ENCODE data around the gene SOAT1. TPM values are rescaled to one million over a fixed set of nuclear protein-coding genes. Genes with fewer than 3 reads are reported as not detected.

The SOAT1 gene
- polyA plus RNA-seq, 1 of the 3 experiments (the other 2 are of a cell fraction): 8.1 TPM

- POLR2A ChIA-PET: no interaction called here
- Histone ChIP-seq H3K36me3 (replicated peaks in 1 of 2; ENCODE audit: control insufficient read depth in 1 of 2, insufficient read depth in 2 of 2, low read length in 1 of 2) (peaks cover 8 to 27% of the 10 kb centered on the region in 2 experiments), H2AFZ (ENCODE audit: low read depth) (no peak overlapping the region), H3K9ac (no peak overlapping the region), H3K4me1 (ENCODE audit: control insufficient read depth in 1 of 2, insufficient read depth in 2 of 2, low read depth in 1 of 2, low read length in 1 of 2) (no peaks in the 10 kb centered on the region; a peak in 1 of 4 replicates), H3F3A (replicated peaks; ENCODE audit: insufficient read depth) (no peaks in the 10 kb centered on the region), H3K9me2 (no peaks in the 10 kb centered on the region), H3K9me3 (no peaks in the 10 kb centered on the region), H3K27me3 (ENCODE audit: insufficient read depth) (no peaks in the 10 kb centered on the region), H3K79me2 (ENCODE audit: insufficient read depth) (peaks cover 9% of the 10 kb centered on the region; the same call in 1 of the 2 replicates), H3K4me2 (no peak overlapping the region), H3K4me3 (ENCODE audit: low read depth in 2 of 2, low read length in 1 of 2) (no peak overlapping the region), H3K27ac (ENCODE audit: low read depth in 2 of 2, low read length in 1 of 2) (no peak overlapping the region), H4K20me1 (ENCODE audit: insufficient read depth) (no peaks in the 10 kb centered on the region)
- CTCF ChIA-PET: no interaction called here
- no peak for TF ChIP-seq GATA2 (CRISPR knock-in tag; IDR thresholded peaks at IDR 0.05)
- TF ChIP-seq RFX5 (IDR thresholded peaks at IDR 0.05; ENCODE audit: low read length): no peak
- TF ChIP-seq FOXJ3 (CRISPR knock-in tag; IDR thresholded peaks at IDR 0.05): no peak
- no peak for TF ChIP-seq MXI1 (IDR thresholded peaks at IDR 0.05; ENCODE audit: low read depth, low read length)
- no peak for TF ChIP-seq RXRA (IDR thresholded peaks at IDR 0.05; ENCODE audit: borderline replicate concordance, low read depth)
- TF ChIP-seq CHD2 (IDR thresholded peaks at IDR 0.05; ENCODE audit: low read length, partially characterized antibody): no peak
- TF ChIP-seq SMC3 (IDR thresholded peaks at IDR 0.05; ENCODE audit: low read depth, low read length): no peak
- TF ChIP-seq YY1 (IDR thresholded peaks at IDR 0.05; ENCODE audit: low read depth): no peak
- no peak for TF ChIP-seq GABPA (IDR thresholded peaks at IDR 0.05; ENCODE audit: low read depth)
- no peak for TF ChIP-seq CTCF (IDR thresholded peaks at IDR 0.05)
- no peak for TF ChIP-seq POLR2AphosphoS5 (IDR thresholded peaks at IDR 0.05; ENCODE audit: low read depth, low read length)
- no peak for DNase-seq
- 87% methylated on average over 3 of the region's 3 CpGs for WGBS (ENCODE audit: low lambda C conversion rate)
These were observed 34.1 kb downstream of the SOAT1 start for GRCh38 chr1:179327679-179328078.

- H3K27ac ChIP-seq (ENCODE audit: low read depth in 2 of 2, low read length in 1 of 2): no peak overlapping the region
- H3F3A ChIP-seq (replicated peaks; ENCODE audit: insufficient read depth): no peaks in the 10 kb centered on the region
- ChIA-PET CTCF (interaction anchor here (1.2 kb wide), 1 partner anchor 209 kb away, joined by 3 read pairs; no protein-coding TSS in a partner anchor), POLR2A (no interaction called here)
- H3K9me2 ChIP-seq: no peaks in the 10 kb centered on the region
- DNase-seq: no peak
- no peak for TF ChIP-seq GABPA (IDR thresholded peaks at IDR 0.05; ENCODE audit: low read depth)
- no peak for TF ChIP-seq TEAD4 (IDR thresholded peaks at IDR 0.05; ENCODE audit: borderline replicate concordance, insufficient read depth)
- TF ChIP-seq GATA2 (CRISPR knock-in tag; IDR thresholded peaks at IDR 0.05): no peak
- no peak for TF ChIP-seq USF1 (IDR thresholded peaks at IDR 0.05; ENCODE audit: borderline replicate concordance, low read depth)
- TF ChIP-seq MAX (IDR thresholded peaks at IDR 0.05; ENCODE audit: low read depth): no peak
- TF ChIP-seq TAF1 (IDR thresholded peaks at IDR 0.05; ENCODE audit: borderline replicate concordance, low read depth, low read length): no peak
- TF ChIP-seq EZH2phosphoT487 (IDR thresholded peaks at IDR 0.05; ENCODE audit: borderline replicate concordance, low read depth): no peak
- TF ChIP-seq ELF1 (IDR thresholded peaks at IDR 0.05): no peak
- H3K4me2 ChIP-seq: no peak overlapping the region
- no peak overlapping the region for H2AFZ ChIP-seq (ENCODE audit: low read depth)
- 82% methylated on average over 2 of the region's 2 CpGs for WGBS (ENCODE audit: low lambda C conversion rate)
- no peak overlapping the region for H3K9ac ChIP-seq
- peaks cover 4 to 20% of the 10 kb centered on the region in 2 experiments for H3K36me3 ChIP-seq (replicated peaks in 1 of 2; ENCODE audit: control insufficient read depth in 1 of 2, insufficient read depth in 2 of 2, low read length in 1 of 2)
- no peaks in the 10 kb centered on the region for H3K9me3 ChIP-seq
- H3K4me3 ChIP-seq (ENCODE audit: low read depth in 2 of 2, low read length in 1 of 2): no peak overlapping the region
- no peaks in the 10 kb centered on the region for H4K20me1 ChIP-seq (ENCODE audit: insufficient read depth)
- no peaks in the 10 kb centered on the region; a peak in 1 of 4 replicates for H3K4me1 ChIP-seq (ENCODE audit: control insufficient read depth in 1 of 2, insufficient read depth in 2 of 2, low read depth in 1 of 2, low read length in 1 of 2)
- peaks cover 17% of the 10 kb centered on the region; the same call in 1 of the 2 replicates for H3K79me2 ChIP-seq (ENCODE audit: insufficient read depth)
- no peaks in the 10 kb centered on the region for H3K27me3 ChIP-seq (ENCODE audit: insufficient read depth)
These were observed 36.3 kb downstream of the SOAT1 start for GRCh38 chr1:179329862-179330261.

Data from SK-N-SH (cell line).